Heart right ventricle (tissue), 16 donors: Measurements from ENCODE around the gene GBP2. TPM values are rescaled to one million over a fixed set of nuclear protein-coding genes. Genes with fewer than 3 reads are reported as not detected.

Experiments used
- ATAC-seq, 8 donors: fragments of 200-7000 bp; cut with Tn5 transposase; one replicate each; pipeline ENCODE4 v1.9.1; 2020; ENCODE audit warnings: mild to moderate bottlenecking in 8 of 8, moderate library complexity in 8 of 8, moderate number of reproducible peaks in 1 of 8
- DNase-seq, 2 donors: peaks; one replicate each; pipeline ENCODE4 v3.0.0-alpha.2; 2020
- H3K27ac ChIP-seq, 10 donors: fragments of 200-600 bp; sonication (generic) in 2 of 10; one replicate each; pipeline versions ENCODE4 v1.5.0 to v1.8.0; 2020 to 2022; ENCODE audit warnings: mild to moderate bottlenecking in 3 of 10
- H3K27me3 ChIP-seq, 7 donors: fragments of 200-600 bp; one replicate each; pipeline ENCODE4 v1.8.0; 2021 to 2022; ENCODE audit warnings: mild to moderate bottlenecking in 2 of 7
- H3K36me3 ChIP-seq, 9 donors: fragments of 200-600 bp; sonication (generic) in 1 of 9; one replicate each; pipeline versions ENCODE4 v1.5.0 to v1.8.0; 2020 to 2022; ENCODE audit warnings: mild to moderate bottlenecking in 2 of 9
- H3K4me1 ChIP-seq, 9 donors: fragments of 200-600 bp; sonication (generic) in 1 of 9; one replicate each; pipeline versions ENCODE4 v1.5.0 to v1.8.0; 2020 to 2022; ENCODE audit warnings: mild to moderate bottlenecking in 4 of 9
- H3K4me3 ChIP-seq, 10 donors: fragments of 200-600 bp; sonication (generic) in 2 of 10; one replicate each; pipeline versions ENCODE4 v1.5.0 to v1.8.0; 2020 to 2022; ENCODE audit warnings: mild to moderate bottlenecking in 7 of 10, moderate library complexity in 2 of 10
- H3K9me3 ChIP-seq, 11 donors: fragments of 200-600 bp in 10 of 11; sonication (generic) in 2 of 11; one replicate each; pipeline versions ENCODE4 v1.5.0 to v1.8.0; 2013 to 2022; ENCODE audit warnings: mild to moderate bottlenecking in 2 of 11, control low read depth in 1 of 11, moderate library complexity in 1 of 11
- CTCF ChIP-seq, 9 donors: fragments of 200-600 bp; sonication (generic) in 2 of 9; IDR thresholded peaks; one replicate each; pipeline versions ENCODE4 v1.5.0 to v1.8.0; 2021 to 2022; ENCODE audit warnings: antibody characterized with exemption in 9 of 9, mild to moderate bottlenecking in 5 of 9, moderate library complexity in 1 of 9
- WGBS, 2 donors: extraction: QIAGEN DNeasy Blood & Tissue Kit; methylation state at CpG; one replicate each; pipeline ENCODE4 v1.1.7; 2013; ENCODE audit warnings: inconsistent platforms in 1 of 2; 5-methylcytosine and 5-hydroxymethylcytosine counted together
- intact Hi-C, 10 donors: fragments of 100-400 bp; cut with DNase I; formaldehyde crosslinking; loops; one replicate each; pipeline versions ENCODE4 v1.11.1 to v1.14.2; 2022
- polyA plus RNA-seq, 2 donors: library from polyadenylated mRNA; stranded (reverse); fragments of 200-250 nt; gene quantifications; one replicate each; pipeline ENCODE4 v1.2.3, GENCODE V29; 2013
- total RNA-seq, 10 donors: library from RNA; stranded (reverse); fragmentation: NEBNext Ultra II Directional in 3 of 10; extraction: Animal tissue kit (Norgen Biotek cat#: 25700) in 3 of 10; gene quantifications; one replicate each; pipeline versions ENCODE4 v1.2.1 to v1.2.4, GENCODE V29; 2021 to 2023
- donor health status: Arrhythmogenic right ventricular cardiomyopathy.
- donor health status: ischemic (EF 13 %, LVEDD 7.1; RV severe dilation, severe dysfunction).
- donor health status: healthy with polysubstance abuse.
- donor health status: DM: no; HTN: yes; CAD: no.
- donor health status: DM: no; HTN: no; CAD: no.
- donor health status: ischemic (EF 25% LVEDD 6.9; RV normal size, moderate dysfunction).
- donor health status: ischemic (EF 25% LVEDD 5.7; RV mildly dilated, moderate dysfunction).
- donor health status: healthy.
- donor health status: DM: yes; HTN: yes; CAD: no.
- donor health status: Ischemic cardiomyopathy.
- donor health status: ischemic (EF 35%, LVEDD 5.7; RV mildly dilated, moderate dysfunction).
- donor health status: nonischemic (EF 11% LVEDD 7.7; RV severe dilation, severe dysfunction).
- donor health status: DM: yes; HTN: yes; CAD: no.
- donor health status: PGD.
- donor health status: ischemic (EF 29% LVEDD 5.4; RV normal size, mild dysfunction).
- donor health status: nonischemic (EF 23%, LVEDD 6.1; RV moderate dilation, normal function).

Gene GBP2
- total and polyA plus RNA-seq, 12 donors, result 6.0 to 67.3 (median 9.9) TPM

GRCh38 chr1:89064632-89065031 is 61.3 kb downstream of the GBP2 start:
- intact Hi-C loops, result loop anchor here in 3 of 10 donors (5.0 kb wide), 1 partner anchor 42 kb away; the partner anchor contains the start of gene GBP3 (in 3 of the 3)
- Histone ChIP-seq H3K27ac (peak overlapping the region; percentile 59 to 92 (median 86)), H3K9me3 (no peaks in the 10 kb centered on the region), H3K4me3 (peak overlapping the region; percentile 1 to 70 (median 59)), H3K27me3 (no peaks in the 10 kb centered on the region), H3K4me1 (peaks cover 2 to 59% (median 19%) of the 10 kb centered on the region in 9 donors), H3K36me3 (peaks cover 0 to 33% (median 3%) of the 10 kb centered on the region in 9 donors)
- TF ChIP-seq CTCF (IDR thresholded peaks at IDR 0.05), result no peak
- ATAC-seq, result peak in 7 of 8 donors; percentile 35 to 70 (median 54)
- 10 to 13% methylated on average over 4 of the region's 4 CpGs for WGBS, 2 donors
- DNase-seq, result no peak

- peaks cover 2 to 47% (median 19%) of the 10 kb centered on the region in 9 donors for H3K4me1 ChIP-seq
- ATAC-seq (no peak), DNase-seq (no peak)
- peak overlapping the region in 2 of 10 donors; percentile 7 to 92 for H3K27ac ChIP-seq
- H3K9me3 ChIP-seq, result no peaks in the 10 kb centered on the region
- TF ChIP-seq CTCF (IDR thresholded peaks at IDR 0.05), result no peak
- peak overlapping the region in 8 of 10 donors; percentile 3 to 70 (median 60) for H3K4me3 ChIP-seq
- 87 to 91% methylated on average over 3 of the region's 3 CpGs for WGBS, 2 donors
- intact Hi-C loops, result loop anchor here in 2 of 10 donors (5.0 kb wide), 1 partner anchor 41 kb away; the partner anchor contains the start of gene GBP3 (in 2 of the 2)
- peaks cover 0 to 48% (median 16%) of the 10 kb centered on the region in 9 donors for H3K36me3 ChIP-seq
- no peaks in the 10 kb centered on the region for H3K27me3 ChIP-seq
Measured at GRCh38 chr1:89063094-89063493, 62.8 kb downstream of the GBP2 start.

- DNase-seq (no peak), ATAC-seq (no peak)
Measured at GRCh38 chr1:89060091-89060490, 65.8 kb downstream of the GBP2 start.

More at GRCh38 chr1:89060091-89060490, 65.8 kb downstream of the GBP2 start:
- Histone ChIP-seq H3K27ac (no peak overlapping the region), H3K4me3 (peak overlapping the region in 1 of 10 donors; percentile 4), H3K4me1 (peaks cover 2 to 40% (median 14%) of the 10 kb centered on the region in 9 donors), H3K36me3 (peaks cover 0 to 78% (median 34%) of the 10 kb centered on the region in 9 donors), H3K27me3 (no peaks in the 10 kb centered on the region), H3K9me3 (no peaks in the 10 kb centered on the region)
- 79 to 86% methylated on average over 5 of the region's 5 CpGs for WGBS, 2 donors
- intact Hi-C loops, result loop anchor here in 2 of 10 donors (5.0 kb wide), 1 partner anchor 38 kb away; the partner anchor contains the start of gene GBP3 (in 2 of the 2)
- TF ChIP-seq CTCF (IDR thresholded peaks at IDR 0.05), result no peak

Other genes starting within 250 kb of the GBP2 start
- 10 to 100 TPM; 10.5 to 16.0 (median 12.6) TPM for gene GTF2B, start 234.5 kb downstream of the GBP2 start, total RNA-seq
- gene GTF2B, start 234.5 kb downstream of the GBP2 start, polyA plus RNA-seq, result 10 to 100 TPM in 1 of 2 donors, 1 to 10 TPM in 1; 7.5 to 13.6 TPM
- gene KYAT3, start 133.5 kb downstream of the GBP2 start, total RNA-seq, result 10 to 100 TPM in 1 of 10 donors, 1 to 10 TPM in 9; 4.7 to 10.5 (median 7.7) TPM
- 1 to 10 TPM; 5.3 to 7.2 TPM for gene KYAT3, start 133.5 kb downstream of the GBP2 start, polyA plus RNA-seq
- gene RBMXL1, start 133.5 kb downstream of the GBP2 start, total RNA-seq, result 10 to 100 TPM in 9 of 10 donors, 1 to 10 TPM in 1; 9.3 to 14.2 (median 12.0) TPM
- gene RBMXL1, start 133.5 kb downstream of the GBP2 start, polyA plus RNA-seq, result 1 to 10 TPM; 2.6 to 6.3 TPM
- gene GBP3, start 103.2 kb downstream of the GBP2 start, total RNA-seq, result 10 to 100 TPM in 1 of 10 donors, 1 to 10 TPM in 9; 1.6 to 21.6 (median 6.3) TPM
- 1 to 10 TPM; 2.9 to 5.8 TPM for gene GBP3, start 103.2 kb downstream of the GBP2 start, polyA plus RNA-seq
- gene GBP1, start 60.9 kb downstream of the GBP2 start, total RNA-seq, result 100 to 1,000 TPM in 1 of 10 donors, 10 to 100 TPM in 2, 1 to 10 TPM in 7; 4.1 to 119 (median 9.0) TPM
- gene GBP1, start 60.9 kb downstream of the GBP2 start, polyA plus RNA-seq, result 10 to 100 TPM in 1 of 2 donors, 1 to 10 TPM in 1; 5.8 to 10.2 TPM
- gene GBP7, start 49.9 kb upstream of the GBP2 start, total RNA-seq, result under 1 TPM in 2 of 10 donors, not detected in 8; 0.17 to 0.42 TPM
- gene GBP7, start 49.9 kb upstream of the GBP2 start, polyA plus RNA-seq, result not detected
- 10 to 100 TPM in 6 of 10 donors, 1 to 10 TPM in 4; 2.9 to 46.5 (median 10.4) TPM for gene GBP4, start 72.8 kb upstream of the GBP2 start, total RNA-seq
- gene GBP4, start 72.8 kb upstream of the GBP2 start, polyA plus RNA-seq, result 10 to 100 TPM in 1 of 2 donors, 1 to 10 TPM in 1; 9.1 to 16.0 TPM
- gene GBP5, start 146.7 kb upstream of the GBP2 start, total RNA-seq, result 10 to 100 TPM in 1 of 10 donors, 1 to 10 TPM in 3, under 1 TPM in 6; 0.48 to 62.0 (median 0.85) TPM
- under 1 TPM; 0.39 to 0.59 TPM for gene GBP5, start 146.7 kb upstream of the GBP2 start, polyA plus RNA-seq
- under 1 TPM in 3 of 10 donors, not detected in 7; 0.08 to 0.14 (median 0.12) TPM for gene GBP6, start 237.9 kb upstream of the GBP2 start, total RNA-seq
- gene GBP6, start 237.9 kb upstream of the GBP2 start, polyA plus RNA-seq, result under 1 TPM in 1 of 2 donors, not detected in 1; 0.07 TPM